Stomach (tissue), 4 donors: ENCODE results near the gene C1orf74.

Experiments
- EP300 ChIP-seq: sonication (generic); formaldehyde crosslinking; IDR thresholded peaks from one replicate; pipeline ENCODE4 v1.6.1; 2017; ENCODE audit warnings: antibody characterized with exemption
- POLR2A ChIP-seq, 4 donors: fragments of 450-650 bp; IDR thresholded peaks; one replicate each; pipeline ENCODE4 v1.6.1; 2016; ENCODE audit warnings: antibody characterized with exemption in 4 of 4, control low read depth in 2 of 4, mild to moderate bottlenecking in 1 of 4, moderate library complexity in 1 of 4
- POLR2AphosphoS5 ChIP-seq, 3 donors: sonication (generic); formaldehyde crosslinking; IDR thresholded peaks; one replicate each; pipeline ENCODE4 v1.6.1; 2016; ENCODE audit warnings: antibody characterized with exemption in 3 of 3
- TF ChIP-seq, protein P1 (sequence below), 7 experiments: fragments of 450-650 bp in 4 of 7; fragments of 200-600 bp in 3 of 7; sonication (generic) in 3 of 7; IDR thresholded peaks; one replicate each; pipeline ENCODE4 v1.5.1; 2016 to 2019; ENCODE audit warnings: antibody characterized with exemption in 7 of 7, control low read depth in 2 of 7, mild to moderate bottlenecking in 1 of 7

- no peak for TF ChIP-seq POLR2A (IDR thresholded peaks at IDR 0.05)
- TF ChIP-seq POLR2AphosphoS5 (IDR thresholded peaks at IDR 0.05), result no peak
- TF ChIP-seq, protein P1, sequence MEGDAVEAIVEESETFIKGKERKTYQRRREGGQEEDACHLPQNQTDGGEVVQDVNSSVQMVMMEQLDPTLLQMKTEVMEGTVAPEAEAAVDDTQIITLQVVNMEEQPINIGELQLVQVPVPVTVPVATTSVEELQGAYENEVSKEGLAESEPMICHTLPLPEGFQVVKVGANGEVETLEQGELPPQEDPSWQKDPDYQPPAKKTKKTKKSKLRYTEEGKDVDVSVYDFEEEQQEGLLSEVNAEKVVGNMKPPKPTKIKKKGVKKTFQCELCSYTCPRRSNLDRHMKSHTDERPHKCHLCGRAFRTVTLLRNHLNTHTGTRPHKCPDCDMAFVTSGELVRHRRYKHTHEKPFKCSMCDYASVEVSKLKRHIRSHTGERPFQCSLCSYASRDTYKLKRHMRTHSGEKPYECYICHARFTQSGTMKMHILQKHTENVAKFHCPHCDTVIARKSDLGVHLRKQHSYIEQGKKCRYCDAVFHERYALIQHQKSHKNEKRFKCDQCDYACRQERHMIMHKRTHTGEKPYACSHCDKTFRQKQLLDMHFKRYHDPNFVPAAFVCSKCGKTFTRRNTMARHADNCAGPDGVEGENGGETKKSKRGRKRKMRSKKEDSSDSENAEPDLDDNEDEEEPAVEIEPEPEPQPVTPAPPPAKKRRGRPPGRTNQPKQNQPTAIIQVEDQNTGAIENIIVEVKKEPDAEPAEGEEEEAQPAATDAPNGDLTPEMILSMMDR (IDR thresholded peaks at IDR 0.05), result no peak
- TF ChIP-seq EP300, result no peak
These were observed 23.8 kb upstream of the C1orf74 start for GRCh38 chr1:209808059-209808581.
